ENCODE data around the gene FOXG1.

The FOXG1 gene

DNA sequence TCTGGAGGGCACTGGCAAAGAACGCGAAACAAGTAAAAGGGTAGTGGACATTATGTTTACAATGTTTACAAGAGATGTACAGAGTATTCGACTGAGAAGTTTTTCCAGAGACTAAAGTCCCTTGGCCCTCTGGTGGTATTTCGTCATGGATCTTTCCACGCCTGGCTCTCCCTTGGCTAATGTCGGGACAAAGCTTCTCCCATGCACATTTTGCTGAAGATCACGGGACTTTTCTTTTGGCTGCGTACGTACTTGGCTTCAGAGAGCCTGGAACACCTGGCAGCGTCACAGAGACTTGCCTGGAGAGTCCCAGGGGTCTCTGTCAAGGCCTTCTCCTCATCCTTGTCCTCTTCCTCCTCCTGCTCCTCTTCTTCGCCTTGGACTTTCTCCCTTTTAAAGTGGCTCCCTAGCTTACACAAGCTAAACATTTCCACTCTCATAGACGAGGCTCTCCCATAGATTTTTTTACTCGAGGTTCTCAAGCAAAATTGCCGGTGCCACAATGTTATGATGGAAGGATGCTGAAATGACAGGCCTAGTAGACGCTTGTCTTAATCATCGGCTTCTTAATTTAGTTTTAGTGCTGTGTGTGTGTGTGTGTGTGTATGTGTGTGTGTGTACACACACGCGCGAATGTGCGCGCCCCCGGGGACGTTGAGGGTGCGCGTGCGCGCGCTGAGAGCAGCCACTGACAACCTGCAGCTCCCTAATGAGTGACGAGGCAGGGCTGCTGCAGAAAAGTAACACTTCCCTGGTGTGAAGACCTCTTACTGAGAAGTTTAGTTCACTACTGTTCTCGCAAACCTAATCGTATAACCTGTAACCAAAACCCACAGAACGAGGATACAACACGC lies 4.9 kb upstream of the FOXG1 start:
- no peak for FAIRE-seq
- no peak for DNase-seq (ENCODE audit: low spot score)

- no peak for FAIRE-seq
Measured at GRCh38 chr14:28762303-28762954, 4.2 kb upstream of the FOXG1 start.

DNA sequence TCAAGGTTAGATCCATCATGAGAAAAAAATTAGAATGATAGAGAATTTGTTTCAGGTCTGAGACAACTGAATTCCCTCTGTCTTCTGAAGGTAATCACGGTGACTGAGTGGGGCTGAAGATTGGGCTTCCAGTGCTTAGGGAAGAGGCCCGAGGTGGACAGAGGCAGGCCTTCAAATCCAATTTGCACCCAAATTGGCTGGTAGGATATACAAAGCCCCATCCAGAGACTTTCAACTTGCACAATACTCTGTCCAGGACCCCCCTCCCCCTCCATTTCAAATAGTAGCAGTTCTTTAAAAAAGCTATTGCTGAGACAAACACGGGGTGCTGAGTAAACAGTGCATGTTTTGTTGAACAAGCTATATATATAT lies 3.6 kb upstream of the FOXG1 start:
- DNase-seq (ENCODE audit: low spot score) (no peak), FAIRE-seq (no peak)

More at GRCh38 chr14:28762303-28762954, 4.2 kb upstream of the FOXG1 start:
- DNase-seq (ENCODE audit: low spot score), result no peak

DNA sequence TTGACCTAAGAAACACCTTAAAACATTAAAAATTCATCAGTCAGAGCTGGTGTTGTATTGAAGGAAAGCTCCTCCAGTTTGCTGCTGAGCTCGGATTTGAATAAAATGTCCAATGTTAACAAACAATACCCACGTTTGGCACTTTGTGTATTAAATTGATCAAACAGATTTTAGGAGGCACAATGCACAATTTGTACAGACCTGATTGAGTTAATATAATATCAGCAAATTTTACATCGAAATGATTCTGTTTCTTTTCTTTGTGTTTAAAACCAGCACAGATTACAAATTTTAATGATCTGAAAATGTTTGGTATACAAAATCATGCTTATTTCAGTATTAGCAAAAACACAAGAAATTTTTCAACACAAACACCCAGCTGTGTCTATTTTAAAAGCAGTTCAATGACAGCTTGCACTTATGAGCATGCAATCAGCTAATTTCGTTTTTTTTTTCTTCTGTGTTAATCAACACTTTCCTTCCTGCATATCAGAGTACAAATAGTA lies 2.8 kb upstream of the FOXG1 start:
- no peak for FAIRE-seq
- no peak for DNase-seq (ENCODE audit: low spot score)

DNA sequence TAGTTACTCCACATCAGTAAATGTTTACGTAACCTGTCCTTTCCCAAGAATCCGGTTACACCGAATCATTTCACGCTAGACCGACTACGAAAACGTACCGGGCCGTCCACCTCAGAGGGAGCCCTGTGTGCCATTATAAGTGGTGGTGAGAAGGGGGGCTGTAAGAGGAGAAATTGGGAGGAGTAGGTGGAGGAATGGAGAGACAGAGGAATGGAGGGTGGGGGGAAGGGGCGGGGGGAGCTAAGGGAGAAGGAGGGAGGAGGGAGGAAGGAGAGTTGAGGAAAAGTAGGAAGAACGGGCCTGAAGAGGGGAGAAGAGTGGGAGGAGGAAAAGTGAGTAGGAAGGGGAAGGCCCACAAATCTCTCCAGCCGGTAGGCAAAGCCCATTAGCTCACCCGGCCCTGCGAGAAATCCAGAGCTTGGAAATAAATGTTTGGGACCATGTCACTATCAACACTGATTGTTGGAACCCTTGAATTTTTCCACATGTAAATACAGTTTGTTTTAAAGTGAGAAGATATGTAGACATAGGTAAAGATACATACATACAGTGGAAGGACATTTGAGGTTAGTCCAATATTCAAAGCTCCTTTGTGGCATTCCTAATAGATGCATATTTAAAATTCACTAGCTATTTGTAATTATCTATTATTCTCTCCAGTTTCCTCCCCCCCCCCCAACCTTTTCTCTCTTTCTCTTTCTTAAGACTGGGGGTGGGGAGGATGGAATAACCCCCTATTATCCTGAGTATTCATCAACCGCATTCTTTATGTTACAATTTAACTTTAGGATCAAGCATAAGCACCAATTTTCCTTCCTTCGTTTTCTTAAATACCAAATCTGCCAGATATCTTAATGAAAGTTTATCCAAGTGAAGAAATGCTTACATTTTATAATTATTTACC lies 2.1 kb upstream of the FOXG1 start:
- DNase-seq (ENCODE audit: low spot score) (no peak), FAIRE-seq (no peak)

DNA sequence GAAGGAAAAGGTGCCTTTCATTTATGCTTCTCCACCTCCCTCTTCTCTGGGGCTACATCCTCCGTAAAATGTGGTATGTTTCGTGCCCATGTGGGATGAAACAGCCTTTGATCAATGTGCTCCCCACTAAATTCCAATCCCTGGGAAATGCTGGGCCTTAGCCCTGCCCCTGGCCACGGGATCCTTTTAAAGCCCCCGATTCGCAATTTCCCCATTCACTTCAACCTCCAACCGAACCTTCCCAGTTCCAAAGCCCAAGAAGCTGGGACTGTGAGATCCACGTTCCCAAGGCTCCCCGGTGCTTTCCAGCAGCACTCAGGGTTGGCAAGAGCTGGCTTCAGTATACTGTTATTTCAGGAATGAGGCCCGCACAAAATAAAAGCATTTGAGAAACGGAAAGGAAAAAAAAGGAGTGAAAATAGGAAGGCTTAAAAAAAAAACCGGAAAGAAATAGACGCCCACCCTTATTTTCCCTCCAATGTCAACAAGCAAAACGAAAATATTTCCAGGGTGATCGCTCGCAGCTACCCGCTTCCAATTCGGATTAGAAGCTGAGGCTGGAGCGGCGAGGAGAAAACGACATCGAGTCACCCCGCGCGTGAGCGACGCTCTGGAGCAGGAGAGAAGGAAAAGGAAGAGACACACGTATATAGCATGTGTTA lies 1.3 kb upstream of the FOXG1 start:
- FAIRE-seq, result no peak
- no peak for DNase-seq (ENCODE audit: low spot score)

DNA sequence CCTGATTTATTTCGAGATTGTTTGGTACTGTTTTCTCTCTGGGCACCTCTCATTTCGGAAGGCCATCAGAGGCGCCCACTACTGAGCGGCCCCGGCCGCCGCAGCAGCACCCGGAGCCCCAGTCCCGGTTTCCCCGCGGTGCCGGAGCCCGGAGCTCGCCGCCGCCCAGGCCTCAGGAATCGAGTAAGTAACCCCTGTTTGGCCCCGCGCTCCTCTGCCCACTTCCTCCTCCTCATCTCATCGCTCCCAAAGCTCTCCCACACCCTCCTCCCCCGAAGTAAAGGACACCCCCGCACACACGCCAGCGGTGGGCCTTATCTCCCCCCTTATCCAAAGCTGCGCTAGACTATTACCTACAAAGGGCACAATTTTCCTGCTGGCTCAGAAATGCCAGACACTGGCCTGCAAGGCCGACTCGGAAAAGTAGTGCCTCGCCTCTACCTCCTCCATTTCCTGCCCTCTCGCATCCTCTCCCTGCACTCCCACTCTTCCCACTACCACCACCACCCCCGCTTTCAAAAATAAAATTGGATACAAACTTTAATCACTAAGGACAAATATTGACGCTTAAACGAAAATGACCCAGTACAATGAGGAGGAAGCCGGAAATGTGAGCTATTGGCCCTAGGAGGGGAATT lies 637 bp upstream of the FOXG1 start:
- DNase-seq (ENCODE audit: low spot score) (no peak), FAIRE-seq (no peak)

DNA sequence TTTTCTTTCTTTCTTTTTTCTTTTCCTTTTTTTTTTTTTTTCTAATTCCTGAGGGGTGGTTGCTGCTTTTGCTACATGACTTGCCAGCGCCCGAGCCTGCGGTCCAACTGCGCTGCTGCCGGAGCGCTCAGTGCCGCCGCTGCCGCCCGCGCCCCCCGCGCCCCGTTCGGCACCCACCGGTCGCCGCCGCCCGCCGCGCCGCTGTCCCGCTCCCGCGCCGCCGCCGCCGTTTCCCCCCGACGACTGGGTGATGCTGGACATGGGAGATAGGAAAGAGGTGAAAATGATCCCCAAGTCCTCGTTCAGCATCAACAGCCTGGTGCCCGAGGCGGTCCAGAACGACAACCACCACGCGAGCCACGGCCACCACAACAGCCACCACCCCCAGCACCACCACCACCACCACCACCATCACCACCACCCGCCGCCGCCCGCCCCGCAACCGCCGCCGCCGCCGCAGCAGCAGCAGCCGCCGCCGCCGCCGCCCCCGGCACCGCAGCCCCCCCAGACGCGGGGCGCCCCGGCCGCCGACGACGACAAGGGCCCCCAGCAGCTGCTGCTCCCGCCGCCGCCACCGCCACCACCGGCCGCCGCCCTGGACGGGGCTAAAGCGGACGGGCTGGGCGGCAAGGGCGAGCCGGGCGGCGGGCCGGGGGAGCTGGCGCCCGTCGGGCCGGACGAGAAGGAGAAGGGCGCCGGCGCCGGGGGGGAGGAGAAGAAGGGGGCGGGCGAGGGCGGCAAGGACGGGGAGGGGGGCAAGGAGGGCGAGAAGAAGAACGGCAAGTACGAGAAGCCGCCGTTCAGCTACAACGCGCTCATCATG lies 654 bp downstream of the FOXG1 start:
- FAIRE-seq, result no peak
- DNase-seq (ENCODE audit: low spot score), result no peak

- FAIRE-seq (no peak), DNase-seq (ENCODE audit: low spot score) (no peak)
Measured at GRCh38 chr14:28767853-28768741, 1.5 kb downstream of the FOXG1 start.

DNA sequence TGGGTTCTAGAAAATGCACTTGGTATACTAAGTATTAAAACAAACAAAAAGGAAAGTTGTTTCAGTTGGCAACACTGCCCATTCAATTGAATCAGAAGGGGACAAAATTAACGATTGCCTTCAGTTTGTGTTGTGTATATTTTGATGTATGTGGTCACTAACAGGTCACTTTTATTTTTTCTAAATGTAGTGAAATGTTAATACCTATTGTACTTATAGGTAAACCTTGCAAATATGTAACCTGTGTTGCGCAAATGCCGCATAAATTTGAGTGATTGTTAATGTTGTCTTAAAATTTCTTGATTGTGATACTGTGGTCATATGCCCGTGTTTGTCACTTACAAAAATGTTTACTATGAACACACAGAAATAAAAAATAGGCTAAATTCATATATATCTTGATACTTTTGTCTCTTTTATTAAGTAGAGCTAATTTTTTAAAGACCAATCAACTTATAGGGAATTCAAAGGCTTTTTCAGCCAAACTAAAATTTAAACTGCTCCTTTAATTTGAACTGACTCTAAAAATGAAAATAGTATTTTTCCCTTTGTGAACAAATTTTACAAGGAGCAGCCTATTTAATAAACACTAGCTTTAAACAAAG lies 2.8 kb downstream of the FOXG1 start:
- no peak for FAIRE-seq
- DNase-seq (ENCODE audit: low spot score), result no peak

GRCh38 chr14:28770061-28770460 lies 3.5 kb downstream of the FOXG1 start:
- FAIRE-seq (no peak), DNase-seq (ENCODE audit: low spot score) (no peak)

GRCh38 chr14:28770630-28771029 lies 4.0 kb downstream of the FOXG1 start:
- no peak for FAIRE-seq

DNA sequence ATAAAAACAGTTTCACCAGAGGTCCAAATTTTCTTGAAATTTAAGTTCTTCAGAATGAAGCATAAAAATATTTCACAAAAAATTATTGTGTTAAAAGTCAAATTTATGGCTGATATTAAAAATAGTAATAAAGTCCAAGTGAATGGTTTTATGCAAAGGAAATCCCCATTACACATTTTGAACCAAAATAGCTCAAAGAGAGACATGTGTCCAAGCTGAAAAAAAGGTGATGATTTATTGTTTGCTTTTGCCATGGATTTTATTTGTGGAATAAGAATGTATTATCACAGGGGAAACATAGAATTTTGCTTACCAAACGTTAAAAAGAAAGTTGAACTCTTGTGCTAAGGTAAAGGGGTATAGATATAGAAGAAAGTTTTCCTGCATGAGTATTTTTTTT lies 4.6 kb downstream of the FOXG1 start:
- no peak for DNase-seq (ENCODE audit: low spot score)
- FAIRE-seq, result no peak

More at GRCh38 chr14:28770630-28771029, 4.0 kb downstream of the FOXG1 start:
- DNase-seq (ENCODE audit: low spot score), result no peak

GRCh38 chr14:28772613-28773012 lies 6.0 kb downstream of the FOXG1 start:
- no peak for DNase-seq (ENCODE audit: low spot score)
- FAIRE-seq, result no peak

- FAIRE-seq, result no peak
- no peak for DNase-seq (ENCODE audit: low spot score)
Measured at GRCh38 chr14:28773176-28773575, 6.6 kb downstream of the FOXG1 start.

DNA sequence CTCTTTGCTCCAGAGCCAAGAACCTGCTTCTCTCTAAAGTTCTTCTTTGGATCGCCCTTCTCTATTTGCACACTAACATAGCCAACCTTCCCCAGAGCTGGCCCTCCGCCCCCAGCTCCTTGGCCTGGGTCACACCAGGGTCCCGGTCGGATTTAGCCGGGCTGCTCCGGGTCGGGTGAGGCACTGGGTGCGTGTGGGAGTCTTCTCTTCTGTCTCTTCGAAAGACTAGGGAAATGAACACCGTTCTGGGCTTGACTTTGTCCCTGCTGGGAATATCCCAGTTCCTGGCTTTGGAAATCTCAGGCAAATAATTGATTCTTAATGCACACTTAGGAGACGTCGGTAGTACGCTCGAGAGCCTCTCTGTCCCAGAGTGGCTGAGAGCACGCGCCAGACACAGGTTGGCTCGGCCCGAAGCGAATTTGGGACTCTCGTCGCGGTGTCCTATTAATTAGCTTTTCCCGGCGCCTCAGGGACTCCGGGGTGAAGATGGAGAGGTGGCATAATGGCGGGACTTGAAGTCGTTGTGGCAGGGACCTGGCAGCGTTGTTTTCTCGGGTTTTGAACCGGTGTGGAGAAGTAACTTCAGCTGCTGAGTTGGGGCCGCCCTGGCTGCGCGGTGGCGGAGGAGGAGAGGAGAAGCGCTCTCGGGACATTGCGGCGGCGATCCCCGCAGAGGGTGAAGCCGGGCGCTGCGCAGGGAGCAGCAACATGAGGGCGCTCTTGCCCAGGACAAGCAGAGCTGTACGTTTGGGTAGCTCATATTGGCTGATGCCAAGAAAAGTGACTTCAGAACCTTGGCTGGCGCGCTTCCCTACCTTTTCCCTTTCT lies 7.5 kb downstream of the FOXG1 start:
- FAIRE-seq (peak; percentile 55), DNase-seq (ENCODE audit: low spot score) (peak; percentile 77)

All from urothelium cell line (cell line).